Left colon (tissue), 2 donors: Measurements from ENCODE around the gene B3GALT6. TPM values are rescaled to one million over a fixed set of nuclear protein-coding genes. Genes with fewer than 3 reads are reported as not detected.

Experiments used
- ATAC-seq: fragments of 200-7000 bp; cut with Tn5 transposase; one replicate; pipeline ENCODE4 v1.9.1; 2020; ENCODE audit warnings: mild to moderate bottlenecking, moderate library complexity
- DNase-seq, 2 donors: peaks; one replicate each; pipeline ENCODE4 v3.0.0-alpha.2; 2020
- intact Hi-C, 2 donors: fragments of 100-400 bp; cut with DNase I in 1 of 2; cut with micrococcal nuclease in 1 of 2; formaldehyde crosslinking; loops; one replicate each; pipeline versions ENCODE4 v1.11.2 to v1.14.0; 2022; cut with DNase I, micrococcal nuclease
- total RNA-seq, 2 donors: library from RNA; stranded (reverse); fragmentation: NEBNext Ultra II Directional; extraction: Animal tissue kit (Norgen Biotek cat#: 25700); gene quantifications; one replicate each; pipeline ENCODE4 v1.2.1, GENCODE V29; 2021
- donor health status: DM: no; HTN: no; CAD: no.
- donor health status: DM: yes; HTN: yes; CAD: no.

The B3GALT6 gene
- total RNA-seq, 2 donors from 2014 or later, result 8.2 to 9.6 TPM

DNA sequence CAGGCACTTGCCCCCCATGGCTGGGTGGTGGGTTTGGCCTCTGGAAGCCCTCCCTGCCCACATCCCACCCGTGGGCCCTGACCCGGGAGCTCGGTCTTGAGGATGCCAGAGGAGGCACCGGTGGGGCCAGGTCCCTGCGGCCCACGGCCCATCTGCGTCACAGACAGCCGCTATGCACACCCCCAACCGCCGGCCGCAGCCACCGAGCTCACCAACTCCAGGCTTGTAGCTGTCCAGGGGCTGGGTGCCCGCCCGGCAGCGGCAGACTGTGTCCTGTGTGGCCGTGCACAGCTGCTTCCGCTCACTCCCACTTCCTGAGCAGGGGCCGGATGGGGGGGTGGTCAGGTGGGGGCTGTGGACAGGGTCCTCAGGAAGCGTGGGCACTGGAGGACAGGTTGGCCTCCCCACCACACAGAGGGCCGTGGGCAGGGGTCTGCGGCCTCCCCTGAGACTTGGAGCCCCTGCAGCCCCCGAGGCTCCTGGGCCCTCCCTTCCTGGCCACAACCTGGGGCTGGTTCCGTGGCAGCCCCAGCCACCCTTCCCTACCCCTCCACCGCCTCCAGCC lies 19.2 kb upstream of the B3GALT6 start:
- ATAC-seq, result peak; percentile 16
- DNase-seq, result peak in 1 of 2 donors; percentile 60
- intact Hi-C loops, result no loop called here

DNA sequence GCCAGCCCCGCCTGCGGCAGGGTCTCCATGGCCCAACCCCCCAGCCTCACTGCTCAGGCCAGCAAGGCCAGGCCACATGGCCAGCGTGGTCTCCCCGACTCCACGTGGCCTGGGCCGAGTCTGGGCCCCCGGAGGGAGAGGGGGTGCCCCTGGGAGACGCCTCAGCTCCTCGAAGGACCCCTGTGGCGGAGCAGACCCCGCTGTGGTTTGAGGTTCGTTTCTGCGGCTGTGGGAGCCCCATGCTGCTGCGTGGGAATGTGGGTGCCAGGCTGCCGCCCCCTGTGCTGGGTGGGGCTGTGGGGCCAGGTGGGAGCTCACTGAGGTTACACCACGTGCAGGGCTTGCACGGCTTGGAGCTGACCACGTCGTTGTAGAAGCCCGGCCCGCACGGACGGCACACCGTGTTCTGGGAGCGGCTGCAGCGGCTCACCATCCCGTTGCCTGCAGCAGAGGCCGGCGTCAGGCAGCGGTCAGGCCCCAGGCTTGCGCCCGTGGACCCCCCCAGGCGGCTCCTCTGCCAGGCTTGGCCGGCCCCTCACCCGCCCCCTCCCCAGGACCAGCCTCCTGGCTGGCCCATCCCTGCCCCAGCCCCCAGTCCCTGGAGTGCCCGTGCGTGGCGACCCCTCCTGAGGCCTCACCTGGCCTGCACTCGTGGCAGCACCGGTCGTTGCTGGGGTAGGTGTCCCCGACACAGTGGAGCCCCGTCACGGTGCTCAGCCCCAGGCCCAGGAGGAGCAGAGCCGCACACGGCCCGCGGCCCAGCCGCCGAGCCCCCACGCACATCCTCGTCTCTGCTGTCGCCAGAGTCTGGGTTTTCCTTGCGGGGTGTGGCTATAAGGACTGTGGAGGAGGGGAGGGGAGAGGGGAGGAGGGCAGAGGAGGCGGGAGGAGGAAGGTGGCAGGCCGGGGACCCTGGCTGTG lies 18.4 kb upstream of the B3GALT6 start, which contains the start of gene TNFRSF4:
TSS of gene TNFRSF4 (minus strand) at position 809 of the 921 bp plus-strand sequence. CDS start at position 783, 26 bp downstream.
- intact Hi-C loops, result no loop called here
- no peak for DNase-seq
- peak; percentile 39 for ATAC-seq

GRCh38 chr1:1215080-1215676 lies 16.9 kb upstream of the B3GALT6 start:
- no peak for DNase-seq
- ATAC-seq, result no peak
- intact Hi-C loops, result no loop called here

- intact Hi-C loops, result no loop called here
- DNase-seq (no peak), ATAC-seq (peak; percentile 8)
Observed at GRCh38 chr1:1215881-1216605, 16.0 kb upstream of the B3GALT6 start.

DNA sequence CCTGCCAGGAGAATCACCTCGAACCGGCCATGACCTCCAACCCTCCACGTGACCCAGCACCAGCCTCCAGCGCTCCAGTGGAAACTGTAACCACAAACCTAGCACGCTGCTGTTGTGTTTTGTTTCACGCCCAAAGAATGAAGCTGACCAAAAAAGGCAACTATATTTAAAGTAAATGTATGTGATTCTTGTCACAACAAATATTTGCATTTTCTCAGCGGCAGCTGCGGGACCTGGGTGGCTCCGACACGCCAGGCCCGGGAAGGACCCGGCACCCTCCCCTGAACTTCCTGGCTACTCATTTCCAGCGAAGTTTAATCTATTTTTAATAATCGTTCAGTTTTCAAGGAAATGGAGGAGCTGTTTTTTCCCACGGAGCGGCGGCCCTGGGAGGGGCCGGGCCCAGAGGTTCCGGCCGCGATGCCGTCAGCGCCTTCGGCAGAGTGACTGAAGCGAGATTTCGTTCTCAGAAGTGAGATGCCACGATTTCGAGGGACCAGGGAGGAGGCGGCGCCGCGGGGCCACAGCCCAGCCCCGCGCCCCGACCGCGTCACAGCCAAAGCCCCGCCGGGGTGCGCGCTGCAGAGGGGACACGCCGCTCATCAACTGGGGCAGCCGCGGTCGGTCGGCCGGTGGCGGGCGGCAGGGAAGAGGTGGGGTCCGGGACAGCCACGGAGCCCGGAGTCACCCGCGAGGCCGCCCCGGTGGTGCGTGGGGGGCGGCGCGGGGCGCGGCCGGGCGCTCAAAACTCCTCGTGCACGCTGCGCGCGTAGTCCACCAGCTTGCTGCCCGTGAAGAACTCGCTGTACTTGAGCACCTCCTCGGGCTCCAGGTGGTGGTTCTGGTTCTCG lies 15.0 kb upstream of the B3GALT6 start:
- no peak for ATAC-seq
- no peak for DNase-seq
- intact Hi-C loops, result no loop called here

DNA sequence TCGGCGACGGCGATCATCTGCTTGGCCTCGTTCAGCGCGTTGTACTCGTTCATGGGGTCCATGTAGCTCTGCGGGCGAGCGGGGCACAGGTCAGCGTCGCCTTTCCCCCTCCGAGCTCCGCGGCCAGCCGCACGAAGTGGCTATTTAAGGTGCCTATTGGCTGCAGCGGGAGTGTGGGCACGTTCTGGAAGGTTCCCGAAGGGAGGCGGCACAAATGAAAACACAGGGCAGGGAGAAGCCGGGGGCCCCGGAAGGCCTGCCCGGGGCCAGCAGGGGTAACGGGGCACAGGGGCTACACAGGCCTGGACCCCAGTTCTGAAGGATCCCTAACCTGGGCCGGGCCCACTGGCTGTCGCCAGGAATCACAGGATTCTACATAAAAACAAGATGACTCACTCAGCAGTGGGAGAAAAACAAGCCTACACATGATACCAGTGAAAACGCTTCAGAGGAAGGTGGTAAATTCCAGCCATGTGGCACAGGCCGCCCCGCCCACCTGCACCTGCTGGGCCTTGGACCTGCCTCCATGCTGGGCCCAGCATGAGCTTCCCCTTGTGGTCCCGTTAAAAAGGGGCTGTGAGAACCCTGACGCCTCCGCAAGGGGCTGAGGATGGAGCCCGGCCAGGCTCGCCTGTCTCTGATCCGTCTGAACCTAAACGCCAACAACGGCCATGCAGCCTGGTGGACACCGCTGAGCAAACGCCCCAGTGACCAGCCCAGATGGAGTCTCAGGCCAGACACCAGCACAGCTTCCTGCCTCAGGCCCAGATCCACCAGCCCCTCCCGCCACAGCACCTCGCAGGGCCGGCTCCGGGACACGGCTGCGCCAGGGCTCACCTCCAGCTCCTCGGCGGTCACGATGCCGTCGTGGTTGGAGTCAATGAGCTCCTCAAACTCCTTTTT lies 14.2 kb upstream of the B3GALT6 start:
- intact Hi-C loops, result no loop called here
- DNase-seq, result no peak
- ATAC-seq, result peak; percentile 24

DNA sequence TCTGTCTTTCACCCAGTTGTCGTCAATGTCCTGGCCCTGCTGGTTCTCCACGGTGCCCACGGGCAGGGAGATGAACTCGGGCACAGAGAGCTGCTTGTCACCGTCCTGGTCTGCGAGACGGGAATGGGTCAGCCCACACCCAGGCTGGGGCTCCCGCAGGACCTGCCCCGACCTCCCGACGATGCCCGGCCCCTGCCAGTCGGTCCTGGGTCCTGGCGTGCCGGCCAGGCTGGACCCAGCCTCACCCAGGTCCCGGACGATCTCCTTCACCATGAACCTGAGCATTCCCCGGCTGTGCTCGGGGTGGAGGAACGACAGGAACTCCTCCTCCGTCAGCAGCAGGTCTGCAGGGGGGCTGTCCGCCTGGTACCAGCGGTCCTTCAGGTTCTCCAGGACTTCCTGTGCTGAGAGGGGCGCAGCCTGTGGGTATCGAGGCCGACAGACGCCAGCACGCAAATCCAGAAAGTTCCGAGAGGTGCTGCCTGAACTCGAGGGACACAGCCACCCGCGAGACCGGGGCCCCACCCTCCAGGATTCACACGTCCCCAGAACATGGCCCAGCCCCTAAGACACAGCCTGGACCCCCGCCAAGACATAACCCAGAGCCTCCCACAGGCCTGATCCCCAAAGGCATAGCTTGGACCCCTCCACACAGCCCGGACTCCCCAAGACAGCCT lies 13.4 kb upstream of the B3GALT6 start:
- ATAC-seq (no peak), DNase-seq (no peak)
- intact Hi-C loops, result no loop called here

- ATAC-seq, result no peak
- intact Hi-C loops, result no loop called here
- DNase-seq, result no peak
Observed at GRCh38 chr1:1219341-1219740, 12.7 kb upstream of the B3GALT6 start.

GRCh38 chr1:1220197-1220596 lies 11.8 kb upstream of the B3GALT6 start:
- intact Hi-C loops, result no loop called here
- ATAC-seq (no peak), DNase-seq (no peak)

GRCh38 chr1:1221887-1222574 lies 10.0 kb upstream of the B3GALT6 start:
- ATAC-seq (peak; percentile 80), DNase-seq (peak; percentile 55 to 62)
- intact Hi-C loops, result no loop called here

GRCh38 chr1:1222575-1223225 lies 9.3 kb upstream of the B3GALT6 start:
- ATAC-seq (peak; percentile 3), DNase-seq (no peak)
- intact Hi-C loops, result no loop called here

GRCh38 chr1:1223321-1223720 lies 8.7 kb upstream of the B3GALT6 start:
- ATAC-seq (no peak), DNase-seq (no peak)
- intact Hi-C loops, result no loop called here

GRCh38 chr1:1223891-1224290 lies 8.1 kb upstream of the B3GALT6 start:
- ATAC-seq, result no peak
- DNase-seq, result no peak
- intact Hi-C loops, result no loop called here

GRCh38 chr1:1225238-1225845 lies 6.7 kb upstream of the B3GALT6 start:
- intact Hi-C loops, result no loop called here
- DNase-seq, result no peak
- ATAC-seq, result peak; percentile 55

DNA sequence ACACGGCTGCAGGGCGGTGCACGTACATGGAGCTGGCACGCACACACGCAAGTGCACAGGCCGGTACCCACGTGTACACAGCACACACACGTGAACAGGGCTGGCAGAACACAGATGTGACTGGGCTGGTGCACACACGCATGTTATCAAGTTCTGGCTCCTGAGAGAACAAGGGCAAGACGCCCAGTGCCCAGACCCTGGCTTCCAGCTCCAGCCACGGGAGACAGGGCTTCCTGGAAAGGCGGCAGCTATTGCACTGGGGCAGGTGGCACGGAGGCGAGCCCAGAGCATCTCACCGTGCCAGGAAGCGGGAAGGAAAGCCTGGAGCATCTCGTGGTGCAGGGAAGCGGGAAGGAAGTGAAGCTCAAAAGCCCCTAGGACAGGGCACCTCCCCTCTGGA lies 6.1 kb upstream of the B3GALT6 start:
- DNase-seq (no peak), ATAC-seq (no peak)
- intact Hi-C loops, result no loop called here
